ENCODE results near the gene LDHD.
A peak's percentile ranks its signal among the peaks of the same experiment; 100 is the strongest.
"Not testable (repeated sequence)": the region's sequence is repeated elsewhere in the genome, so short reads cannot be mapped to it uniquely, and the experiment has no call there.

LDHD gene

GRCh38 chr16:75116081-75116910 lies at the start of gene LDHD:
TSS of gene LDHD (minus strand) at chr16:75116780. CDS start at chr16:75116720, 60 bp downstream.
- DNase-seq: peak; percentile 57

- DNase-seq: no peak
Measured at GRCh38 chr16:75160386-75160785, 43.8 kb upstream of the LDHD start.

GRCh38 chr16:75152635-75153034 lies 36.1 kb upstream of the LDHD start:
- no peak for DNase-seq

- no peak for DNase-seq
Measured at GRCh38 chr16:75151798-75152197, 35.2 kb upstream of the LDHD start.

- peak; percentile 92 for DNase-seq
Measured at GRCh38 chr16:75148311-75149195, 32.0 kb upstream of the LDHD start, which contains the start of gene ZFP1. TSS of gene ZFP1 (plus strand) at chr16:75148524. CDS start at chr16:75152952, 4,428 bp downstream.

GRCh38 chr16:75147968-75148310 lies 31.4 kb upstream of the LDHD start:
- no peak for DNase-seq

GRCh38 chr16:75143941-75144340 lies 27.4 kb upstream of the LDHD start:
- DNase-seq: no peak

- no peak for DNase-seq
Measured at GRCh38 chr16:75139498-75139897, 22.9 kb upstream of the LDHD start.

GRCh38 chr16:75138636-75139035 lies 22.1 kb upstream of the LDHD start:
- peak; percentile 32 for DNase-seq

- DNase-seq: no peak
Measured at GRCh38 chr16:75138233-75138632, 21.7 kb upstream of the LDHD start.

GRCh38 chr16:75131081-75131480 lies 14.5 kb upstream of the LDHD start:
- no peak for DNase-seq

- no peak for DNase-seq
Measured at GRCh38 chr16:75130150-75130771, 13.7 kb upstream of the LDHD start.

- not testable (repeated sequence) for DNase-seq
Measured at GRCh38 chr16:75129421-75130149, 13.0 kb upstream of the LDHD start.

- no peak for DNase-seq
Measured at GRCh38 chr16:75127713-75128415, 11.3 kb upstream of the LDHD start.

- no peak for DNase-seq
Measured at GRCh38 chr16:75122609-75123008, 6.0 kb upstream of the LDHD start.

- DNase-seq: no peak
Measured at GRCh38 chr16:75121949-75122568, 5.5 kb upstream of the LDHD start.

- DNase-seq: no peak
Measured at GRCh38 chr16:75120253-75120652, 3.7 kb upstream of the LDHD start.

GRCh38 chr16:75118943-75119539 lies 2.5 kb upstream of the LDHD start:
- DNase-seq: no peak

- DNase-seq: no peak
Measured at GRCh38 chr16:75116911-75117245, 298 bp upstream of the LDHD start.

GRCh38 chr16:75114946-75115825 lies 1.4 kb downstream of the LDHD start:
- no peak for DNase-seq
